ENCODE data around the gene HPCAL1. TPM values are rescaled to one million over a fixed set of nuclear protein-coding genes. Genes with fewer than 3 reads are reported as not detected.
A peak's percentile ranks its signal among the peaks of the same experiment; 100 is the strongest.

Gene HPCAL1
- total and polyA plus RNA-seq, 3 donors from 2014 or later: 99.5 to 263 (median 215) TPM

DNA sequence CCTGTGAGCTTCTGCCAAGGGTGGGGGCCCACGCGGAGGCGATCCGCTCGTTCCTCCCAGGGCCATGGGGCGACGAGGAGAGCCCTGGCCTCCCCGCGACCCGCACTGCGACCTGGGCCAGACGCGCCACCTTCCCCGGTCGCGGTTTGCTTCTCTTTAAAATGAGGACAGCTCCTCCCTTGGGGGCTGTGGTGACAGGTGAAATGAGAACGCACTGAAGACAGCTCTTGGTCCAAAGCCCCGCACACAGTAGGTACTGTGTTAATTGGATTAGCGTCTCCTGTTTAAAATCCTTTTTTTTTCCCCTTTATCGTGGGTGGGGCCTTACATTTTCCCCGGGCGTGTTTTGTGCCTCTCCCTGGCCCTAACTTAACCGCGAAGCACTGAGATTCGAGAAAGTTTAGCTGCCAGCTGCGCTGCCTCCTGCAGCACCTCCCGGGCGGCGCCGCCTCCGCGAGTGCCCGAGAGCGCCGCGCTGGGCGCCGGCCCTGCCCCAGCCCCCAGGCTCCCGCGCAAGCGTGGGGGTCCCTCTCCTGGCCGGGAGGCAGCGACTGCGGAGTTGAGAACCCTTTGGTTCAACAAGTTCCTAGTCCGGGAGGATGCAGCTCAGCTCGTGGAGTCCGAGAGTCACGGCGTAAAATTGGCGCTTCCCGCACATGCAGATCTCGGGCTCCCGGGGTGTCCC, 1.1 kb downstream of the HPCAL1 start:
- peak in 1 of 3 experiments; percentile 9 for TF ChIP-seq CTCF (IDR thresholded peaks at IDR 0.05)
- no peak for TF ChIP-seq POLR2A (IDR thresholded peaks at IDR 0.05)
- Histone ChIP-seq H3K4me3 (peak overlapping the region; percentile 79 to 86), H3K27me3 (no peaks in the 10 kb centered on the region), H3K27ac (peak overlapping the region in 1 of 2 donors; percentile 33), H3K4me1 (peaks cover 27% of the 10 kb centered on the region), H3K36me3 (ENCODE audit: low read depth, missing control alignments) (no peaks in the 10 kb centered on the region), H3K9me3 (no peaks in the 10 kb centered on the region)
- 1% methylated on average over 29 to 53 of the region's 53 CpGs for WGBS, 2 donors
- intact Hi-C loops (cut with DNase I; ENCODE audit: low total_unique reads): no loop called here
- DNase-seq: peak; percentile 55

- no peaks in the 10 kb centered on the region for H3K27me3 ChIP-seq
- peak overlapping the region in 1 of 2 donors; percentile 33 for H3K27ac ChIP-seq
- H3K9me3 ChIP-seq: no peaks in the 10 kb centered on the region
- H3K36me3 ChIP-seq (ENCODE audit: low read depth, missing control alignments): no peaks in the 10 kb centered on the region
- no peak for DNase-seq
- peaks cover 27% of the 10 kb centered on the region for H3K4me1 ChIP-seq
- intact Hi-C loops (cut with DNase I; ENCODE audit: low total_unique reads): no loop called here
- 15 to 32% methylated on average over 27 to 28 of the region's 28 CpGs for WGBS, 2 donors
- peak overlapping the region; percentile 79 to 86 for H3K4me3 ChIP-seq
- no peak for TF ChIP-seq POLR2A (IDR thresholded peaks at IDR 0.05)
- TF ChIP-seq CTCF (IDR thresholded peaks at IDR 0.05): no peak
Observed at GRCh38 chr2:10304458-10305253, 2.0 kb downstream of the HPCAL1 start.

- no peaks in the 10 kb centered on the region for H3K36me3 ChIP-seq (ENCODE audit: low read depth, missing control alignments)
- peaks cover 27% of the 10 kb centered on the region for H3K4me1 ChIP-seq
- no peaks in the 10 kb centered on the region for H3K27me3 ChIP-seq
- DNase-seq: no peak
- WGBS, 2 donors: 35 to 53% methylated on average over 4 of the region's 4 CpGs
- TF ChIP-seq CTCF (IDR thresholded peaks at IDR 0.05) (no peak), POLR2A (IDR thresholded peaks at IDR 0.05) (no peak)
- intact Hi-C loops (cut with DNase I; ENCODE audit: low total_unique reads): no loop called here
- no peak overlapping the region for H3K4me3 ChIP-seq
- no peaks in the 10 kb centered on the region for H3K9me3 ChIP-seq
- no peak overlapping the region for H3K27ac ChIP-seq
Observed at GRCh38 chr2:10305254-10305635, 2.5 kb downstream of the HPCAL1 start.

- WGBS, 2 donors: 68 to 82% methylated on average over 10 of the region's 10 CpGs
Observed at GRCh38 chr2:10305715-10306114, 3.0 kb downstream of the HPCAL1 start.

More at GRCh38 chr2:10305715-10306114, 3.0 kb downstream of the HPCAL1 start:
- Histone ChIP-seq H3K36me3 (ENCODE audit: low read depth, missing control alignments) (no peaks in the 10 kb centered on the region), H3K4me3 (no peak overlapping the region), H3K27ac (no peak overlapping the region), H3K9me3 (no peaks in the 10 kb centered on the region), H3K27me3 (no peaks in the 10 kb centered on the region), H3K4me1 (peaks cover 27% of the 10 kb centered on the region)
- intact Hi-C loops (cut with DNase I; ENCODE audit: low total_unique reads): no loop called here
- peak; percentile 71 for DNase-seq
- TF ChIP-seq POLR2A (IDR thresholded peaks at IDR 0.05) (no peak), CTCF (IDR thresholded peaks at IDR 0.05) (peak in 2 of 3 experiments; percentile 5 to 13)

All from testis (tissue), 3 donors.